RWPE2 (cell line): ENCODE results near the gene GPR32.

Source experiments
- ATAC-seq: fragments of 200-7000 bp; cut with Tn5 transposase; 3 replicates; pipeline ENCODE4 v1.9.1; 2021; ENCODE audit warnings: low read depth
- DNase-seq: peaks from one replicate; pipeline ENCODE4 v3.0.0-alpha.2; 2020; ENCODE audit warnings: low spot score
- H3K27ac ChIP-seq: fragments of 450-650 bp; 2 replicates; pipeline ENCODE4 v1.5.1; 2017; ENCODE audit warnings: mild to moderate bottlenecking; ENCODE audit not compliant: poor library complexity, severe bottlenecking
- H3K27me3 ChIP-seq: fragments of 250-450 bp; sonication (Bioruptor Pico); 2 replicates; pipeline ENCODE4 v1.5.1; 2021; ENCODE audit warnings: mild to moderate bottlenecking, moderate library complexity; ENCODE audit not compliant: insufficient read depth, poor library complexity, severe bottlenecking
- H3K36me3 ChIP-seq: fragments of 250-450 bp; sonication (Bioruptor Pico); 2 replicates; pipeline ENCODE4 v1.5.1; 2020; ENCODE audit warnings: low read depth, mild to moderate bottlenecking, moderate library complexity
- H3K4me1 ChIP-seq: fragments of 250-450 bp; sonication (Bioruptor Pico); 2 replicates; pipeline ENCODE4 v1.5.1; 2021; ENCODE audit warnings: mild to moderate bottlenecking, moderate library complexity; ENCODE audit not compliant: insufficient read depth, poor library complexity, severe bottlenecking
- H3K4me3 ChIP-seq: fragments of 250-450 bp; sonication (Bioruptor Pico); 2 replicates; pipeline ENCODE4 v1.5.1; 2021; ENCODE audit warnings: mild to moderate bottlenecking, moderate library complexity; ENCODE audit not compliant: severe bottlenecking
- H3K9me3 ChIP-seq: fragments of 250-450 bp; sonication (Bioruptor Pico); 2 replicates; pipeline ENCODE4 v1.5.1; 2021; ENCODE audit warnings: mild to moderate bottlenecking, moderate library complexity; ENCODE audit not compliant: severe bottlenecking
- TF ChIP-seq, protein P1 (sequence below): fragments of 450-650 bp; IDR thresholded peaks from one replicate; pipeline ENCODE4 v1.5.1; 2017; ENCODE audit warnings: mild to moderate bottlenecking, moderate library complexity; ENCODE audit not compliant: poor library complexity, severe bottlenecking

GPR32 gene

DNA sequence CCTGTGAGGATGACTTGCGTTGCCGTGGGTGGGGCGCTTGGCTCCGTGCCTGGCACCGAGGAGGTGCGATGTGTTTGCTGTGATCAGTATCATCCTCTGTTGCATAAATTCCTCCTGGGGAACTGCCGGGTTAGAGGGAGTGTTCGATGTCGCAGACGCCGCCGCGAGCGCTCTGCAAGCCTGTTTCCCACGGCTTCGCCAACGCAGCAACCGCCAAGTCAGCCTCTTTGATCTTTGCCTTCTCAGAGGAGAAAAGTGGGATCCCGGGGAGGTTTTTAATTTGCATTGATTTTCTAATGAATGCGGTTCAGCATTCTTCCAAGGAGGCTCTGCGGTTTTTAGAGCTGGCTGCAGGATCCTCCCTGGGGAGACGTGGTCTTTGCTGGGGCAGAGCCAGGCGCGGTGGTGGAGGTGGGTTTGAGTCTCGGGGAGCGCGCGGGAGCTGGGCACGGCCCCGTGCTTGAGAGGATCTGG, 7.6 kb downstream of the GPR32 start:
- TF ChIP-seq, protein P1, sequence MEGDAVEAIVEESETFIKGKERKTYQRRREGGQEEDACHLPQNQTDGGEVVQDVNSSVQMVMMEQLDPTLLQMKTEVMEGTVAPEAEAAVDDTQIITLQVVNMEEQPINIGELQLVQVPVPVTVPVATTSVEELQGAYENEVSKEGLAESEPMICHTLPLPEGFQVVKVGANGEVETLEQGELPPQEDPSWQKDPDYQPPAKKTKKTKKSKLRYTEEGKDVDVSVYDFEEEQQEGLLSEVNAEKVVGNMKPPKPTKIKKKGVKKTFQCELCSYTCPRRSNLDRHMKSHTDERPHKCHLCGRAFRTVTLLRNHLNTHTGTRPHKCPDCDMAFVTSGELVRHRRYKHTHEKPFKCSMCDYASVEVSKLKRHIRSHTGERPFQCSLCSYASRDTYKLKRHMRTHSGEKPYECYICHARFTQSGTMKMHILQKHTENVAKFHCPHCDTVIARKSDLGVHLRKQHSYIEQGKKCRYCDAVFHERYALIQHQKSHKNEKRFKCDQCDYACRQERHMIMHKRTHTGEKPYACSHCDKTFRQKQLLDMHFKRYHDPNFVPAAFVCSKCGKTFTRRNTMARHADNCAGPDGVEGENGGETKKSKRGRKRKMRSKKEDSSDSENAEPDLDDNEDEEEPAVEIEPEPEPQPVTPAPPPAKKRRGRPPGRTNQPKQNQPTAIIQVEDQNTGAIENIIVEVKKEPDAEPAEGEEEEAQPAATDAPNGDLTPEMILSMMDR = no peak
- Histone ChIP-seq H3K9me3 (peaks cover 9% of the 10 kb centered on the region), H3K4me1 (no peaks in the 10 kb centered on the region), H3K36me3 (no peaks in the 10 kb centered on the region), H3K4me3 (no peak overlapping the region), H3K27ac (no peak overlapping the region), H3K27me3 (peaks cover 37% of the 10 kb centered on the region)
- ATAC-seq (no peak), DNase-seq (no peak)

- ATAC-seq = no peak
- peaks cover 9% of the 10 kb centered on the region for H3K9me3 ChIP-seq
- peaks cover 37% of the 10 kb centered on the region for H3K27me3 ChIP-seq
- no peaks in the 10 kb centered on the region for H3K36me3 ChIP-seq
- H3K27ac ChIP-seq = no peak overlapping the region
- H3K4me3 ChIP-seq = no peak overlapping the region
- no peak for DNase-seq
- TF ChIP-seq, protein P1 = no peak
- no peaks in the 10 kb centered on the region for H3K4me1 ChIP-seq
These were observed 8.7 kb downstream of the GPR32 start for GRCh38 chr19:50778906-50779430.

DNA sequence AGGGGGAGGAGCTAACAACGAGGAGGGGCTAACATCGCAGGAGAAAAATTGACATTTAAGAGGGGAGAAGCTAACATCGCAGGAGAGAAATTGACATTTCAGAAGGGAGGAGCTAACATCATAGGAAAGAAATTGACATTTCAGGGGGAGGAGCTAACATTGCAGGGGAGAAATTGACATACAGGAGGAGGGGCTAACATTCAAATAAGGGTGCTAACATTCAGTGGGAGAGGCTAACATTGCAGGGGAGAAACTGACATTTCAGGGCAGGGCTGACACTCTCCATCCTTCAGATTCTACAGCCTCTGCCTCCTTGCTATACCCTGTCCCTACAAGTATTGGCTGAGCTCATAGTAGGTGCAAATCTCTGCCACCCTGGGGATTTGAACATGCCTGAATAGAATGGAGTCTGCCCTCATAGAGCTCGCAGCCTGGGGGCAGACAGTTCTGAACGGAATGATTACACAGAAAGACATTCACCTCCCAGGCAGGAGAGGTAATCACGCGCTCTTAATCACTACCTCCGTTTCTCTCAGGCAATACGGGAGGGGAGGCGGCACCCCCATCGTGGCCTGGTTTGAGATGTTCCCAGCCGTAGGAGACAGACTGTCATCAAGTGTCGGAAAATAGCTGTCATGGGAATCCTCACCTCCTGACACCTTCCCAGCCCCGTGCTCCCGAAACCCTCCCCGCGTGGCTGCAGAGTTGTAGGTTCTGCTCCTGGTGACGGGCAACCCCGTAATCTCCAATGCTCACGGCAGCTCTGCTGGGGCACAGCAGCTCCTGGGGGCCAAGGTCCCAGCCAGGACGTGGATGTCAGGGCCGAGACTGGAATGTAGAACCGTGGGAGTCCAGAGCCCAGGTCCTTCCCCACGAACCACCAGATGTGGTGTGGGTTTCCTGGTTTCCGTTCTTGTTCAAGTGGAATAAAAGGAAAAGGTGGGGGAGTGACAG, 9.5 kb downstream of the GPR32 start:
- ATAC-seq (peak; percentile 51; the same call in 2 of the 3 replicates), DNase-seq (no peak)
- no peak overlapping the region for H3K27ac ChIP-seq
- peaks cover 37% of the 10 kb centered on the region for H3K27me3 ChIP-seq
- H3K36me3 ChIP-seq = no peaks in the 10 kb centered on the region
- no peak overlapping the region for H3K4me3 ChIP-seq
- H3K9me3 ChIP-seq = peaks cover 9% of the 10 kb centered on the region
- TF ChIP-seq, protein P1 = no peak
- H3K4me1 ChIP-seq = no peaks in the 10 kb centered on the region

DNA sequence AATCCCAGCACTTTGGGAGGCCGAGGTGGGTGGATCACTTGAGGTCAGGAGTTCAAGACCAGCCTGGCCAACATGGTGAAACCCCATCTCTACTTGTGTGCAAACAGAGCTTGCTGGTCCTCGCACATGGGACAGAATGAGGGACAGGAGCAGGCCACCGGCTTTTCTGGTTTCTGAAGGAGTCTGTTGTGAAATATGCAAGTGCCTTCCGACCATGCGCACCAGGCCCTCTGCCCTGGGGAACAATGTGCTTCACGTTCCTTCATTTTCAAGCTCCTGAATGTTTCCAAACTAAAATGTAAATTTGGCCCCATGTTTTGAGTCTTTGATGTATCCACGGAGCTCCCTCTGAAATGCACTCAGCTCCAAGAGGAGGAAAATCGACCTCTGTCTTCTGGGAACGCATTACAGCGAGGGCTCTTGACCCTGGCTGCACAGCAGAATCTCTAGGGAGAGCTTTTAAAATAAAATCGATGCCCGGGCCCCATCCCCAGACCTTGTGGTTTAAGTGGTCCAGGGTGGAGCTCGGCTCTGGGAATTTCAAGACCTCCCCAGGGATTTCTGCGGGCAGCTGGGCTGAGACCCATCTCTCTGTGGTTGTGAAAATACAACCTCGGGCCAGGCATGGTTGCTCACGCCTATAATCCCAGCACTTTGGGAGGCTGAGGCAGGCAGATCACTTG, 10.6 kb downstream of the GPR32 start:
- no peaks in the 10 kb centered on the region for H3K36me3 ChIP-seq
- H3K4me3 ChIP-seq = no peak overlapping the region
- H3K9me3 ChIP-seq = peaks cover 9% of the 10 kb centered on the region
- ATAC-seq (no peak), DNase-seq (no peak)
- H3K27ac ChIP-seq = no peak overlapping the region
- H3K4me1 ChIP-seq = no peaks in the 10 kb centered on the region
- peaks cover 37% of the 10 kb centered on the region for H3K27me3 ChIP-seq
- TF ChIP-seq, protein P1 = no peak
